IMR-90 (cell line): ENCODE measurements around the gene SLC2A6. TPM values are rescaled to one million over a fixed set of nuclear protein-coding genes. Genes with fewer than 3 reads are reported as not detected.
A peak's percentile ranks its signal among the peaks of the same experiment; 100 is the strongest.

ENCODE experiments used
- ATAC-seq: fragments of 200-7000 bp; cut with Tn5 transposase; 2 replicates; pipeline ENCODE4 v1.9.1; 2020; ENCODE audit warnings: low read depth, mild to moderate bottlenecking, moderate library complexity
- BruUV-seq: library from RNA; stranded (reverse); fragments of 400-500 nt; replicated peaks from 2 replicates; lab custom pipeline; 2021; lab: Mats Ljungman, UMichigan
- CTCF ChIA-PET: fragments of 300-600 bp; formaldehyde crosslinking; extraction: SDS; loops from one replicate; lab custom pipeline; 2021; ENCODE audit warnings: antibody characterized with exemption; lab: Yijun Ruan, JAX
- POLR2A ChIA-PET: fragments of 300-600 bp; sonication (Branson Sonifier 250); formaldehyde crosslinking; loops from one replicate; lab custom pipeline; 2022; ENCODE audit warnings: antibody characterized with exemption; ENCODE audit not compliant: unreplicated experiment; lab: Charles Lee
- DNase-seq: peaks from one replicate; pipeline ENCODE4 v3.0.0; 2013
- H2AFZ ChIP-seq: replicated peaks from 2 replicates; pipeline ENCODE3; 2013; ENCODE audit warnings: low read length, mild to moderate bottlenecking; ENCODE audit not compliant: poor library complexity
- H2AK5ac ChIP-seq: 2 replicates; pipeline ENCODE4 v1.6.1; 2013; ENCODE audit warnings: low read depth, low read length, inconsistent platforms
- H2AK9ac ChIP-seq: replicated peaks from 2 replicates; pipeline ENCODE3; 2013; ENCODE audit warnings: mild to moderate bottlenecking, low read depth, low read length, moderate library complexity; ENCODE audit not compliant: poor library complexity
- H2BK120ac ChIP-seq: 2 replicates; pipeline ENCODE4 v1.6.1; 2013; ENCODE audit warnings: low read depth, low read length, inconsistent platforms
- H2BK15ac ChIP-seq: 3 replicates; pipeline ENCODE4 v1.6.1; 2013; ENCODE audit warnings: low read depth, low read length, inconsistent platforms
- H2BK20ac ChIP-seq: 2 replicates; pipeline ENCODE4 v1.6.1; 2013; ENCODE audit warnings: low read depth, mild to moderate bottlenecking, inconsistent platforms, low read length, moderate library complexity
- H2BK5ac ChIP-seq: 2 replicates; pipeline ENCODE4 v1.6.1; 2013; ENCODE audit warnings: mild to moderate bottlenecking, low read depth, low read length, inconsistent platforms; ENCODE audit not compliant: poor library complexity, severe bottlenecking
- H3K14ac ChIP-seq: replicated peaks from 2 replicates; pipeline ENCODE4 v1.6.1; 2013; ENCODE audit warnings: low read depth, low read length, inconsistent platforms
- H3K18ac ChIP-seq: 2 replicates; pipeline ENCODE4 v1.6.1; 2013; ENCODE audit warnings: low read depth, low read length, control low read depth
- H3K23ac ChIP-seq: 2 replicates; pipeline ENCODE4 v1.6.1; 2013; ENCODE audit warnings: low read depth, low read length, inconsistent platforms
- H3K27ac ChIP-seq: 2 replicates; pipeline ENCODE4 v1.5.1; 2013; ENCODE audit warnings: mild to moderate bottlenecking, control low read depth, low read length; ENCODE audit not compliant: insufficient read depth
- H3K27me3 ChIP-seq: 2 replicates; pipeline ENCODE4 v1.6.1; 2013; ENCODE audit warnings: low read length; ENCODE audit not compliant: control insufficient read depth, insufficient read depth
- H3K36me3 ChIP-seq: 2 replicates; pipeline ENCODE4 v1.6.1; 2013; ENCODE audit warnings: low read length, mixed read lengths; ENCODE audit not compliant: control insufficient read depth, insufficient read depth
- H3K4ac ChIP-seq: 2 replicates; pipeline ENCODE4 v1.6.1; 2013; ENCODE audit warnings: low read depth, low read length, inconsistent platforms
- H3K4me1 ChIP-seq: 2 replicates; pipeline ENCODE4 v1.6.1; 2013; ENCODE audit warnings: low read length, mixed read lengths; ENCODE audit not compliant: control insufficient read depth, insufficient read depth
- H3K4me2 ChIP-seq: 2 replicates; pipeline ENCODE4 v1.6.1; 2013; ENCODE audit warnings: low read depth, mild to moderate bottlenecking, control low read depth, low read length, moderate library complexity
- H3K4me3 ChIP-seq: 2 replicates; pipeline ENCODE4 v1.5.1; 2013; ENCODE audit warnings: low read depth, mild to moderate bottlenecking, control low read depth, low read length, moderate library complexity; ENCODE audit not compliant: insufficient read depth
- H3K56ac ChIP-seq: 2 replicates; pipeline ENCODE4 v1.6.1; 2013; ENCODE audit warnings: low read length, inconsistent platforms; ENCODE audit not compliant: insufficient read depth; ENCODE audit errors: extremely low read depth
- H3K79me1 ChIP-seq, 2 experiments: 2 replicates each; pipeline ENCODE4 v1.6.1; 2013; ENCODE audit warnings: low read length in 2 of 2, inconsistent platforms in 1 of 2, low read depth in 1 of 2
- H3K9ac ChIP-seq: 2 replicates; pipeline ENCODE4 v1.6.1; 2013; ENCODE audit warnings: low read depth, low read length, control low read depth
- H3K9me1 ChIP-seq: 2 replicates; pipeline ENCODE4 v1.6.1; 2013; ENCODE audit warnings: low read length, inconsistent platforms; ENCODE audit not compliant: insufficient read depth
- H3K9me3 ChIP-seq: 2 replicates; pipeline ENCODE4 v1.6.1; 2013; ENCODE audit warnings: low read length; ENCODE audit not compliant: control insufficient read depth, insufficient read depth
- H4K20me1 ChIP-seq: 2 replicates; pipeline ENCODE4 v1.6.1; 2013; ENCODE audit warnings: low read length, inconsistent platforms; ENCODE audit not compliant: insufficient read depth
- H4K5ac ChIP-seq: 2 replicates; pipeline ENCODE4 v1.6.1; 2013; ENCODE audit warnings: mild to moderate bottlenecking, low read depth, low read length, control low read depth
- H4K8ac ChIP-seq, 2 experiments: 2 replicates each; pipeline ENCODE4 v1.6.1; 2013; ENCODE audit warnings: low read depth in 2 of 2, low read length in 2 of 2, control low read depth in 1 of 2, inconsistent platforms in 1 of 2
- H4K91ac ChIP-seq: 2 replicates; pipeline ENCODE4 v1.6.1; 2013; ENCODE audit warnings: low read depth, low read length, inconsistent platforms; ENCODE audit not compliant: insufficient read depth
- CEBPB ChIP-seq: IDR thresholded peaks from 2 replicates; pipeline ENCODE4 v1.6.1; 2012; ENCODE audit warnings: low read depth, low read length, improper control_type of control experiment
- ELK1 ChIP-seq: fragments of 150-350 bp; IDR thresholded peaks from 2 replicates; pipeline ENCODE4 v1.6.1; 2016; ENCODE audit warnings: low read depth, mild to moderate bottlenecking, low read length, moderate library complexity, borderline replicate concordance
- MAZ ChIP-seq: IDR thresholded peaks from 2 replicates; pipeline ENCODE4 v1.6.1; 2012; ENCODE audit warnings: low read depth, mild to moderate bottlenecking, low read length, improper control_type of control experiment, moderate library complexity, borderline replicate concordance
- MXI1 ChIP-seq: IDR thresholded peaks from 2 replicates; pipeline ENCODE4 v1.6.1; 2012; ENCODE audit warnings: low read depth, mild to moderate bottlenecking, low read length, moderate library complexity, borderline replicate concordance
- POLR2A ChIP-seq: IDR thresholded peaks from 2 replicates; pipeline ENCODE4 v1.6.1; 2012; ENCODE audit warnings: mild to moderate bottlenecking, low read depth, low read length
- RFX5 ChIP-seq: IDR thresholded peaks from 2 replicates; pipeline ENCODE4 v1.8.0; 2012; ENCODE audit warnings: low read depth, mild to moderate bottlenecking, low read length, moderate library complexity
- WGBS, 2 experiments: methylation state at CpG; one replicate each; pipeline versions ENCODE4 v1.1.5 to v1.1.7; 2013; ENCODE audit warnings: missing lambda C conversion rate in 2 of 2; ENCODE audit not compliant: insufficient read length in 1 of 2; ENCODE audit errors: extremely low coverage in 2 of 2; 5-methylcytosine and 5-hydroxymethylcytosine counted together
- dilution Hi-C: fragments of 300-500 bp; cut with HindIII; formaldehyde crosslinking; loops from one replicate; pipeline ENCODE4 v1.14.3; 2018; ENCODE audit warnings: low sequenced_read_pairs; ENCODE audit not compliant: unreplicated experiment
- in situ Hi-C: fragments of 300-500 bp; cut with MboI; formaldehyde crosslinking; loops from 3 replicates; pipeline ENCODE4 v1.14.3; 2019; ENCODE audit warnings: low sequenced_read_pairs, inconsistent platforms, mixed read lengths
- intact Hi-C: fragments of 100-400 bp; cut with micrococcal nuclease; formaldehyde crosslinking; loops from 2 replicates; pipeline ENCODE4 v1.10.0; 2022
- polyA plus RNA-seq, 3 experiments: library from polyadenylated mRNA; depleted of rRNA; stranded (reverse); fragments of >200 nt; gene quantifications; 2 replicates each; pipeline ENCODE4 v1.2.3, GENCODE V29; 2012; ENCODE audit warnings: low replicate concordance in 1 of 3
- total RNA-seq: library from RNA; depleted of rRNA; stranded (reverse); fragments of >200 nt; gene quantifications from 2 replicates; pipeline ENCODE4 v1.2.3, GENCODE V29; 2012

The SLC2A6 gene
- total and polyA plus RNA-seq, 2 of the 4 experiments (the other 2 are of a cell fraction) = 2.9 to 8.5 TPM

- WGBS, 2 experiments = 74% methylated on average over 4 of the region's 7 CpGs; no CpG with 5 or more reads in 1 of the 2 experiments
- Histone ChIP-seq H3K4me1 (no peaks in the 10 kb centered on the region), H3K9ac (no peak overlapping the region), H2AK5ac (no peak overlapping the region), H3K27ac (no peak overlapping the region), H3K23ac (no peak overlapping the region), H2BK15ac (no peak overlapping the region), H4K91ac (no peak overlapping the region), H3K18ac (no peak overlapping the region), H2BK5ac (no peak overlapping the region), H3K4ac (no peak overlapping the region), H3K9me1 (no peaks in the 10 kb centered on the region), H4K20me1 (no peaks in the 10 kb centered on the region), H2BK120ac (no peak overlapping the region), H3K36me3 (peaks cover 3% of the 10 kb centered on the region; the same call in 1 of the 2 replicates), H3K4me3 (no peak overlapping the region), H3K79me1 (no peaks in the 10 kb centered on the region), H2AK9ac (peak overlapping the region; percentile 37), H2BK20ac (no peak overlapping the region), H3K14ac (no peak overlapping the region), H3K56ac (no peak overlapping the region), H4K5ac (no peak overlapping the region), H3K4me2 (no peak overlapping the region), H3K27me3 (no peaks in the 10 kb centered on the region), H3K9me3 (no peaks in the 10 kb centered on the region), H4K8ac (no peak overlapping the region), H2AFZ (no peak overlapping the region)
- POLR2A ChIA-PET = no interaction called here
- DNase-seq (no peak), ATAC-seq (no peak)
- TF ChIP-seq MAZ (no peak), MXI1 (no peak), ELK1 (no peak), POLR2A (no peak), CEBPB (no peak), RFX5 (no peak)
- in situ Hi-C loops = no loop called here
- CTCF ChIA-PET = no interaction called here
- intact Hi-C loops = no loop called here
- BruUV-seq = no TSS peak
- dilution Hi-C loops = no loop called here
Observed at GRCh38 chr9:133470988-133471387, 7.9 kb downstream of the SLC2A6 start.
